IPS DF 19.7 (cell line): ENCODE measurements around the gene ST8SIA6.

Experiments
- DNase-seq: peaks from one replicate; pipeline ENCODE4 v3.0.0-alpha.2; 2013; ENCODE audit warnings: low read depth, low spot score

The ST8SIA6 gene

DNA sequence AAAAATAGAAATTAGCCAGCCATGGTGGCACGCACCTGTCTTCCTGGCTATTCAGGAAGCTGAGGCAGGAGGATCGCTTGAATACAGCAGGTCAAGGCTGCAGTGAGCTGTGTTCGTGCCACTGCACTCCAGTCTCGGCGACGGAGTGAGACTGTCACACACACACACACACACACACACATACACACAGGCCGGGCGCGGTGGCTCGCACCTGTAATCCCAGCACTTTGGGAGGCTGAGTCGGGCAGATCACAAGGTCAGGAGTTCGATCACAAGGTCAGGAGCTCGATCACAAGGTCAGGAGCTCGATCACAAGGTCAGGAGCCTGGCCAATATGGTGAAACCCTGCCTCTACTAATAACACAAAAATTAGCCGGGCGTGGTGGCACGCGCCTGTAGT, 68.4 kb downstream of the ST8SIA6 start:
- no peak for DNase-seq

DNA sequence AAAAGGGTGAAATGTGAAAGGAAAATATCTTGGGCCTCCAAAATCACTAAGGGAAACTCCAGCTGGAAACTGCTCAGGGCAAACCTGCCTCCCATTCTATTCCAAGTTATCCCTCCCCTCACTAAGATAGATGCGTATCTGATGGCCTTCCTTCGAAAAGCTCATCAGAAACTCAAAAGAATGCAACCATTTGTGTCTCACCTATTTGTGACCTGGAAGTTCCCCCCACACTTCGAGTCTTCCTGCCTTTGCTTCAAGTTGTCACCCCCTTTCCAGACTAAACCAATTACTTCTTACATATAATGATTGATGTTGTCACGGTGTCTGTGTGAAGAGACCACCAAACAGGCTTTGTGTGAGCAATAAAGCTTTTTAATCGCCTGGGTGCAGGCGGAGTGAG, 69.3 kb downstream of the ST8SIA6 start:
- no peak for DNase-seq

DNA sequence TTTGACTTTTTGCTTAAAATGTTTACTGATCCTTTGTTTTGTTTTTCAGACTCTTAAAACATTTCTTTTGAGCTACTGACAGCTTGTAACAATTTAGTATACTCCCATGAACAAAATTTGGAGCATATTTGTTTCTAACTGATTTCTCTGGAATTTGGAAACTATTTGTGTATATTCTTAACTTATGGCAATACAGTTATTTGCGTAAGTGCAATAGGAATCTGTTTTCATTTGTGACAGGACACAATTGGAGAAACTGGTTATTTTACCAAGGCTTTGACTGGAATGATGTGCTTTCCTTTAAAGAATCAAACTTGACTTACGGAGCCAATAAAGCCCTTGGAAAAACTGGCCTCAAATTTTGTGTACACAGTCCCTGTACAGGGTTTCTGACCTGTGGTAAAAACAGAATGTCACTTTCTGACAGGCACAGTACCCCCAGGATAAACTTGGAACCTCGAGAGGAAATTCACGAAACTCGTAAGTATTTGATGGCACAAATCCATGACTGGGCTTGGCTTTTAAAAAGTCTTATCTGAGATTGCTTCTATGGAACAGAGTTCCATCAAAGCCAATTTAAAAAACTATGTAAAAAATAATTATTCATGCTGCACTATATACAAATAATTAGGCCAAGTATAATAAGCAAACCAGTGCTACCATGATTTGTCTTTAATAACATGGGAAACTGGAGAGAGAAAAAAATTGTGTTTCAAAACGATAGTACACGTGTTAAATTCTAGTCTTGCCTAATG, 70.4 kb downstream of the ST8SIA6 start:
- DNase-seq = no peak

DNA sequence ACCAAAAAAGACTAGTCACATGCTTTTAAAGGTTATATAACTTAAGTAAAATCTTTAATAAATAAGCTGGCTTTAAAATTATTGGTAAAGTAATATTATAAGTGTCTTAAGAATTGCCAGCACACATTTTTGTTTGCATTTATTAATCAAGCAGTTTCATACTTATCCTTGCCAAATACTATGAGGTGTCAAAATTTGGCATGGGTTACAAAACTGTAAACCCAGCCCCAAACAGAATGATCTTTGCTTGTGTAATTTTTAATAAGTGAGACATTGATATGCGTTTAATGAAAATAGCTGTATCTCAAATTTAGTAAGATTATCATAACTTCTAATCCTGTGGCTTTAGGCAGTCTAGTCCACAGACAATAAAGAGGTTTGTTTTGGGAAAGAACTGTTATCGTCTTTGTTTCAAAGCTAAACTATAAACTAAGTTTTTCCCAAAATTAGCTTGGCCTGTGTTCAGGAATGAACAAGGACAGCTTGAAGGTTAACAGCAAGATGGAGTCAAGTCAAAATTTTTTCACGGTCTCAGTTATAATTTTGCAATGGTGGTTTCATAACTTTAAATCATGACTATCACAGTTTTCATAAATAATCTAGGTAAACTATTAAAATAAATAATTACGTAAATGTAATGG, 72.8 kb downstream of the ST8SIA6 start:
- DNase-seq = no peak

- no peak for DNase-seq
Observed at GRCh38 chr10:17380888-17381287, 73.5 kb downstream of the ST8SIA6 start.

GRCh38 chr10:17380016-17380415, 74.4 kb downstream of the ST8SIA6 start:
- no peak for DNase-seq

GRCh38 chr10:17379151-17379690, 75.2 kb downstream of the ST8SIA6 start:
- no peak for DNase-seq

DNA sequence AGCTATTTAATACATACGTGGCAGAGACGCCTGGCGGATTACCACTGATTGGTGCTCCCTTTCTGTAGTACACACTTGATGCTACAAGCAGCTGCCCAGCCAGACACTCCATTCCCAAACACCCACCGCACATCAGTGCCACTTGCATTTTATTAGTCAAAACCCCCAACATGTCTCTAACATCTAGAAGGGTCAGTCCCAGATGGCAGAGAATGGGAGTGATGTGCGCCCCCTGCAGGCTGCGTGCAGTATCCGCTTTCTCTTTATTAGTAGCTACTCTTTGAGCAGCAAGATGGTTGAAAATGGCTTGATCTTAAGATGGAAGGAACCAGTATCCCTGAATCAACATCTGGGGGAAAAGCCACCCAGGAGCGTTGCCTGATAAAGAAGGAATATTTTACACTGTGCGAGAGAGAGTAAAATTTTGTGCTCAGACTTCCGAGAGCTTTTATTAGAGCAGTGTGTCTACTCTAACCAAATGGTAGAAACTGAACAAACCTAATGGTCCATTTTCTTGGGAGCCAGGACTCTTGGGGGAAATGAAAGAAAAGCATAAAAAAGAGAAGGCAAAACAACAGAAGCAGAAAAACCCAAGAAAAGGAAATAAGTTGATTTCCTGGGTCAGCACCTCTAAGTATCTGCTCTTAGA, 78.3 kb downstream of the ST8SIA6 start:
- DNase-seq = peak; percentile 25

DNA sequence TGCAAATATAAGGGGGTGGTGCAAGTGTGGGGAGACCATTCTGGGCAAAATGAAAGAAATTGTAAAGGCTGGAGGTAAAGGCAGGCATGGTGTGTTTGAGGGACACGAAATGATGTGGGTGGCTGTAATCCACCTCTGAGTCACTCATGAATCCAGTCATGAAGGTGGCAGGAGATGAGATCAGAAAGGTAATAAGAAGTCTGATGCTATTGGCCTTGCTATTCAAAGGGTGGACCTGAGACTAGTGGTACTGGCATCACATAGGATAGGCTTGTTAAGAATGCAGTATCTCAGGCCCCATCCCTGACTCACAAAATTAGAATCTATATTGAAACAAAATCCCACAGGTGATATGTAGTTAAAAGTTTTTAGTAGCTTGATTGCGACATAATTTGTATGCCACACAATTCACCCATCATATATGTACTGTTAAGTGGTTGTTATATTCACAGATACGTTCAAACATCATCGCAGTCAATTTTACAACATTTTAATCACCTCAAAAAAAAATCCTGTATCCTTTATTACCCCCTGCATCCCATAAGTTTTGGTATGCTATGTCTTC, 85.6 kb downstream of the ST8SIA6 start:
- no peak for DNase-seq

DNA sequence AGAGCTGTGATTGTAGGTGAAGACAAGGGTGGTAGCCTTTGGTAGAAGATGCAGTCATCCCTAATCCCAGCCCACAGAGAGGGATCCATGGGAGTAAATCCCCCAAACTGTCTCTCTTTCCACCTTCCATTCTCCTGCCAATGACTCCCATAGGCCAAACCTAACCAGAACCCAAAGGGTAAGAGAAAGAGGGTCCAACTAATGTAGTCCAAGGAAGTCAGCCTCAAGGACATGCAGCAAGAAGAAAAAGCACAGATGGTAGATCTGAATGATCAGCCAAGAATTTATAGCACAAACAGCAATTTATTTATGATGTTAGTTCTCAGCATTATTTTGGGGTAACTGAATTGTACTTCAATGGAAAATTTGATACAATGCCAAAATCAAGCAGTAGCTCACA, 87.7 kb downstream of the ST8SIA6 start:
- DNase-seq = no peak

DNA sequence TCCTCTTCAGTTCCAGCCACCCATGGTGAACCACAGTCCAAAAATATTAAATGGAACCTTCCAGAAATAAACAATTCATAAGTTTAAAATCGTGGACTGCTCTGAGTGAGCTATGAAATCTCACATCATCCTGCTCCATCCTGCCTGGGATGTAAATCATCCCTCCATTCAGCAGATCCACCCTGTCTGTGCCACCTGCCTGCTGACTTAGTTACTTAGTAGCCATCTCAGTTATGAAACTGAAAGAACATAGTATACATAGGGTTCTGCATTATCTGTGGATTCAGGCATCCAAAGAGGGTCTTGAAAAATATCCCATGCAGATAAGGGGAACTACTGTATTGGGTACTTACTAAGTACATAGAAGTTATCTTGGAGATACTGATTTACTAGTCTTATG, 89.0 kb downstream of the ST8SIA6 start:
- DNase-seq = no peak

- DNase-seq = no peak
Observed at GRCh38 chr10:17358461-17358860, 95.9 kb downstream of the ST8SIA6 start.

GRCh38 chr10:17357781-17358180, 96.6 kb downstream of the ST8SIA6 start:
- DNase-seq = no peak

- DNase-seq = no peak
Observed at GRCh38 chr10:17356820-17357219, 97.6 kb downstream of the ST8SIA6 start.

- DNase-seq = no peak
Observed at GRCh38 chr10:17354781-17355180, 99.6 kb downstream of the ST8SIA6 start.

- no peak for DNase-seq
Observed at GRCh38 chr10:17353568-17354300, 100.7 kb downstream of the ST8SIA6 start.

- DNase-seq = no peak
Observed at GRCh38 chr10:17352583-17352982, 101.8 kb downstream of the ST8SIA6 start.

- no peak for DNase-seq
Observed at GRCh38 chr10:17351506-17351905, 102.9 kb downstream of the ST8SIA6 start.

DNA sequence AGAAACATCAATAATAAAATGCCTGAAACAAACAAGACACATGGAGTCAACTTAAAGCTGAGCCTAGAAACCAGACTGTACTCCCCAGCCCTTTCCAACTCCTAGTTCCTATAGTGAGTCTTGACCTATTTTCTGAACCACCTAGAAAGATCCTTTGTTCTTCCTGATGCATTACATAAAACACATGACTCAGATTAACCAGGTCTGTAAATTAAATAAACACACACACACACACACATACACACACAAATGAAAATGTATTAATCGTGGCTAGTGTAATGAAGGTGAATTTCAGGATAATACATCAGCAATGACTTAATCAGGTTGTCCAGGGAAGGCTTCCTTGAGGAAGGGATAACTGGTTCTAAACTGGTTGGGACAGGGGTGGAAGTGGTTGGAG, 104.7 kb downstream of the ST8SIA6 start:
- no peak for DNase-seq

GRCh38 chr10:17348501-17349349, 105.7 kb downstream of the ST8SIA6 start:
- DNase-seq = no peak
